GM21381 (cell line): Measurements from ENCODE around the gene ZNF497.
"Not testable (repeated sequence)": the region's sequence is repeated elsewhere in the genome, so short reads cannot be mapped to it uniquely, and the experiment has no call there.

ENCODE experiments used
- ATAC-seq: cut with Tn5 transposase; IDR thresholded peaks from one replicate; pipeline ENCODE4 v1.9.1; 2021; ENCODE audit warnings: mild to moderate bottlenecking, moderate library complexity; ENCODE audit not compliant: unreplicated experiment

ZNF497 gene

DNA sequence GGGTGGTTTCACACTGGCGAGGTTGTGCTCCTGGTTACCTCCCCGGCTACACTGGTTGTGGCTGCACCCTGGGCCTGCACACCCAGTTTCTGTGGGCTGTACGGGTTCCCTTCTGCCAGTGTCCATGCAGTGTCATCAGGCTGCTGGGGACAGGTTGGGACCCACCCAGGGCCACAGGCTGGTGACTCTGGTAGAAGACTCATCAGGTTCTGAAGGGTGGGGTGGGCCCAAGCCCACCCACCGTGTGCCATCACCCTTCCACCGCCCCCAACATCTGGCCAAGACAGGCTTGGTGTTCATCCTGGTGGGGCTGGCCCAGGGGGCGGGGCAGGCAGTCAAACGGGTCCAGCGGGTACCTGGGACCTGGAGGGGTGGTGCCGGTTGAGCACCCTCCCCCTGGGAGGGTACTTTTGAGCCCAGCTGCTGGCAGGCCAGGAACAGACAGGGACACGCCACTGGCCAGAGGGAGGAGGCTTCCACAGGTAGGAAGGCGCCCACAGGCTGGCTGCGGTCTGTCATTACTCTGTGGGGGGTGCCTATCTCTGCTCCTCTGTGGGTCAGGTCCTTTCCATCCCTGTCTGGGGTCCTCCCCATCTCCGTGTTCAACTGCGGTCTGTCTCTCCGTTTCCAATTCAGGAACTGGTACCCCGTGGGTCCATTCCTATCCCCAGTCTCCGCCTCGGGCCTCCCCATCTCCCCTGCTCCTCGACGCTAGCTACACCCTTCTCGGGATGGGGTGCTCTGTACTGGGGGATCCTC lies 32.8 kb upstream of the ZNF497 start, which contains the start of gene RNF225:
RNF225 (plus strand) TSS at position 437 of the 759 bp plus-strand sequence. CDS start 434 bp downstream, outside the sequence.
- no peak for ATAC-seq

DNA sequence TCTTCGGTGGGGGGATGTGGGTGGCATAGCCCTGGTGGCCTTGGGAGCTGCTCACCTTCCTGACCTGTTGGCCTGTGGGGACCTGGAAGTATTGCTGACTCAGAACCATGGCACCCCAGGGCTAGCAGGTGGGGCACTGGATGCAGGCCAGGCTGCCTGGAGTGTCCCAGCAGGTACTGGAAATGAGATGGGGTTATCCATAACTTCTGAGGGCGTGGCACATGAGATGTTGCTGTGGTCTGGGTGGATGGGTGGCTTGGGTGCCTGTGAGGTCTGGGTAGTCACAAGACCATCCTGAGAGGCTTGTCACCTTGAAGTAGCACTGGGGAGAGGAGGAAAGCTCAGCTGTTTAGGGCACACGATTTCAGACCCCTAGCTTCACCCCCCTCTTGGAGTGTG lies 32.3 kb upstream of the ZNF497 start:
- ATAC-seq: no peak

DNA sequence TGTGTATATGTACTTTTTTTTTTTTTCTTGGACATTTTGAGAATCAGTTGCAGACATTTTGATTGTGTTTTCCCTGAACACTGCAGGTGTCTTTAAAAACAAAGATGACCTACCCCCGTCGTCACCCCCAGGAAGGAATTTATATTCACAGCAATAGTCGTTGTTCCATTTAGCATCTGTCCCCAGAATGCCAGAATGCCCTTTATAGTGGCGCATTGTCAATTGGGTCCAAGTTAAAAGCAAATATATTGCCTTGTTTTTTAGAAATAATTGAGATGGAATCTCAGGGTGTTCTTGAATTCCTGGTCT lies 31.1 kb upstream of the ZNF497 start:
- ATAC-seq: no peak

DNA sequence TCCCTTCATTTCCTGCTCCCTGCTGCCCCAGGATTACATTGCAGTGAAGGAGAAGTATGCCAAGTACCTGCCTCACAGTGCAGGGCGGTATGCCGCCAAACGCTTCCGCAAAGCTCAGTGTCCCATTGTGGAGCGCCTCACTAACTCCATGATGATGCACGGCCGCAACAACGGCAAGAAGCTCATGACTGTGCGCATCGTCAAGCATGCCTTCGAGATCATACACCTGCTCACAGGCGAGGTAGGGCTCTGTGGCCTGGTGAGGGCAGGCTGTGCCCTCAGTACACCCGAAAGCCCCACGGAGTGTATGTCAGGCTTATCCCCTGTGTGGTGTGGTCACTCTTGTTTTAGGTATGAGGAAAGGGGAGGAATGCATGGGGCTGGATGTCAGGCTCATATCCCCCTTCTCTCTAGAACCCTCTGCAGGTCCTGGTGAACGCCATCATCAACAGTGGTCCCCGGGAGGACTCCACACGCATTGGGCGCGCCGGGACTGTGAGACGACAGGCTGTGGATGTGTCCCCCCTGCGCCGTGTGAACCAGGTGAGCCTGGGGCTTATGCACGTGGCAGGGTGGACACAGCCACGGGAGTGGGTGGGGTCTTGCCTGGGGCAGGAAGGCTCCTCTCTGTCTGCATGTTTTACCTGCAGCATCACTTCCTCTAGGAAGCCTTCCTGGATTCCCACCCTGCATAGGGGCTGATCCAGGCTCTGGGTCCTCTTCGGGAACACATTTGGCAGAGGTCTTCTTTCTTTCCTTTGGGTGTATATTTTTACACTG lies 30.6 kb upstream of the ZNF497 start:
- no peak for ATAC-seq

DNA sequence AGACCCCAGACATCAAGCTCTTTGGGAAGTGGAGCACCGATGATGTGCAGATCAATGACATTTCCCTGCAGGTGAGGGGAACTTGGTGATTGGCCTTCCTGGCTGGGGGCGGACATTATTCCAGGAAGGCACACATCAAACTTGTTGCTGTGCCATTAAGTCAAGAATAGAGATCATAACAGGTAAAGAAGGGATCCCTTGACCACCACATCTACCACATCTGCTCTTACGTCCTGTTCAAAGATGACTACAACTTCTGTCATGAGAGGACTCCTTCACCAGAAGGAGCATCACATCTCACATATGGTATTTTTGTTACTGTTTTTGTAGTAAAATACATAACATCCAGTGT lies 25.6 kb upstream of the ZNF497 start:
- ATAC-seq: no peak

DNA sequence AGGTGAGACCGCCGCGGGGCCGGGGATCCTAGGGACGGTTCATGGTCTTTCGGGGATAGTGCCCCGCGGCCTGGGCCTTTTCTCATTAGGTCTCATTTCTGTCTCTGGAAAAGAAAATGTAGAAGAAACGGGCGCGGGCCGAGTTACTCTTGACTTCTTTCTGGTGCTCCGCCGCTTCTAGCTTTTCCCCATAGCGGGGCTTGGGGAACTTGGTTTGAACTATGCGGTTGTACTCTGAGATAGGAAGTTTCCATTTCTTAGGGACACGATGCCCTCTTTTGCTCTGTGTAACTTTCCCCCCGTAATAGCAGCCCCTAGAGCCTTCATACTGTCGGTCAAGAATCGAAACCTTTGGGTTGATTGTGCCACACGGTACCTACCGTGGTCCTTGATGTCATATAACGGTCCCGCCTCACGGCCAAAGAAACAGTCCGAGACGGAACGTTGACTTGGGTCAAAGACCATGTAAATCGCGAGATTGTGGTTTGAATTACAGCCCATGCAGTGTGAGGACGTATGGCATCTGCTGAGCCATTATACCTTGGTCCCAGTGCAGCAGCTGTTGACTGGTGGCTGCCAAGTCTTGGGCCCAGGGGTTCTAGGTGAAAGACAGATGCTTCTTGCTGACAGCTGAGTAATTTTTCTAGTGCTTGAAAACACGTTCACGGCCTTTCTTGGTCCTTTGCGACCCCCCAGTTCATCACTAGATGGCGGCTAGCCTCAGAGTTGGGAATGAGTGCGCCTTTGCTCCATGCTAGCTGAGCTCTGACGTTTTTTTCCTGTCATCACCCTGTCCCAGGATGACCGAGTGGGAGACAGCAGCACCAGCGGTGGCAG lies 25.0 kb upstream of the ZNF497 start:
- ATAC-seq: no peak

DNA sequence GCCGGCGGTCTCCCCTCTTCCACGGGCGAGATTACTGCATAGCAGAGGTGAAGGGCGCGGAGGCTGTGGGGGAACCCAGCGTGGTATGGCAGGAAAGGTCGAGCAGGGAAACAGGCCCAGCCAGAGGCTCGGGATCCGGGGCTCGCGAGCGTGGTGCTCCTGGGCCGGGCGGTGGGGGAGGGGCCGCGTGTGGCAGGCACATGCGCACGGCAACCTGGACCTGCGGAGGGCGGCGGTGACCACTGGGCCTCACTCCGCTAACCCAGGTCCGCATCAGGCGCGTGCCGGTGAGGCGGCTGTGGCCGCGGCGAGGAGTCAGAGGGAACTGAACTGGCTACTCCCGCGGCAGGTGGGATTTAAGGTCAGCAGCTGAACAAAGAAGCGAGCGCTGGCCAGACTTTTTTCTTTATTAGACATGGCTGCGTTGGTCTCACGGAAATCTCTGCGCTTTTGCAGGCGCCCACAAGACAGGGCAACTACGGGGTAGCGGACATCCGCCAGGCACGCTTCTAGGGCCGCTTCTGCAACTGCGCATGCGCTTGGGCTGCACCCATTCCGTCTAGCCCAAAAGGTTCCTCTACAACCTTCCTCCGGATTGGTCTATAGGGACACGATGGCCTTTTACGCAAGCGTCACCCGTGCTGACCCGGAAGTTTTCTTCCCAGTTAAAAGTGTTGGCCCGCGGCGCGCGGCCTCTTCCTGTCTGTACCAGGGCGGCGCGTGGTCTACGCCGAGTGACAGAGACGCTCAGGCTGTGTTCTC lies 24.2 kb upstream of the ZNF497 start, which contains the start of gene RPS5:
RPS5 (plus strand) TSS at position 694 of the 762 bp plus-strand sequence. CDS start 869 bp downstream, outside the sequence.
- ATAC-seq: peak; percentile 80

DNA sequence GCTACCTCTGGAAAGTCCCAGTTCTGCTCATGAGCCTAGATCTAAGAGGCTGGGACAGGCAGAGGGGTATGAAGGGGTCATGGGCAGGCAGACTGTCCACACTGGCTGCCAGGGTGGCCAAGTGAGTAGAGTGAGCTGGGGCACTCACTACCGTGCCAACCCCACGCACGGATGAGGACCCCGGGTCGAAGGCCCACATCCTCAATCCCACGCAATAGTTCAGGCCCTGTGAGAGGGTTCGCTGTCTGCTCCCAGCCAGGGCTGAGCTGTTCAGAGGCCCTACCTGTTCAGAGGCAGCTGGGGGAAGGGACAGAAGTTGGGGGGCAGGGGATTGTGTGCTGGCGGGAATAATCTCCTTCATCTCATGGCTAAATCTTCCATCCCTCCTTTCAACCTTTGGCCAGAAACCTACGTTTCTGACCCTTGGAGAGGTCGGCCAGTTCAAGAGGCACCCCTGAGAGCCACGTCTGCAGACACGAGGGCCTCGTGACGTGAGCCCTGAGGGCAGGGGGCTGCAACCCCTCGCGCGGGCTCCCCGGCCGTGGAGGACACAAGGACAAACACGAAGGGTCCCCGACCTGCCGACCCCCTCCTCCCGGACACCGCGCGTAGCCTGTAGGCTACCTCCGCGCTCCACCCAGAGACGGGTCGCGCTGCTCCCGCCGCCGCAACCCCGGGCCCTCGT lies 23.5 kb upstream of the ZNF497 start:
- ATAC-seq: no peak

DNA sequence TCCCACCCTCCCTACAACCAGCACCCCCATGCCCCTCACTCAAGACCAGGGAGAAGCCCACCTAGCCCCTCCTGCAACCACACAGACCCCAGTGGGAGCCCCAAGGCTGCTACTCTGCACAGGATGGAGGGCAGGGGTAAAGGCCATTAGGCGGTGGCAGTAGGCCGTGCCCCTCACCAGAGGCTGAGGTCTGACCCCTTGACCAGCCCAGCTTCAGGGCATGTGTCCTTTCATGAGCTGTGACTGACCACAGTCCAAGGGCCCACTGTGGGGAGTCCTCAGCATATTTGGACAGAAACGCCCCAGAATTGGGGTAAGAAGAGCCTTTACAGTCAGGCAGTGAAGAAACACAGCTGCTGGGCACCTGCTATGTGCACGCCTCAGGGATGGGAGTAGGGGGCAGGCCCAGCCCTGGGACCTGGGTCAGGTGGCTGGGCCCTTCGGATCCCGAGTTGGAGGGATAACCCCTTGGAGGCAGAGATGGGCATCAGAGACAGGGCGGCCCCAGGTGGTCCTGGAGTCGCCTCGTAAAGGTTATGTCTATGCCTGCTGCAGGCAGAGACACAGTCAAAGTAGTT lies 22.9 kb upstream of the ZNF497 start:
- ATAC-seq: no peak

DNA sequence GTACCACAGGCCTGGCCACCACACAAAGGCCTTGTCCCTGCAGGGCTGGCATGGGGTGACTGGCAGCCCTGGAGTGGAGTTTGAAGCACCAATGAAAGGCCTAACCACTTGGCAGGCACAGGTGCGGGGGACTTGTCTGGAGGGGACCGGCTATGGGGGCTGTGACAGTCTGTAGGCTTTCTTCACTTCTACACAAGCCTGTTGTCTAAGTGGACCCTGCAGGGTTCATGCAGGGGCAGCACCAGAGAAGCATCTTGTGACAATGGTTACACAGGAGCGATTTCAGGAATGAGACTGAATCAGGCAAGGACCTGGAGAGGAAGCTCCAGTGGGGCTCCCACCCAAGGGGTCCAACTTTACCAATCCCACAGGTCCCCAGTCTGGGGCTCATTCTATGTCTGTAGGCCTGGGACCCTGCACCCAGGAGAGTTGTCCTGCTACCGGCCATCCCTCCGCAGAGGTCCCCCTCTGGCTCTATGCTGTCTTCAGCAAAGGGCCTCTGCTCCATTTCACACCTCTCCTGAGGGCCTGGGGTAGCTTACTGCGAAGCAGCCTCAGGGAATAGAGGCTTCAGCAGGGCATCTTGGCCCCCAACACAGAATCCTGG lies 20.5 kb upstream of the ZNF497 start:
- no peak for ATAC-seq

DNA sequence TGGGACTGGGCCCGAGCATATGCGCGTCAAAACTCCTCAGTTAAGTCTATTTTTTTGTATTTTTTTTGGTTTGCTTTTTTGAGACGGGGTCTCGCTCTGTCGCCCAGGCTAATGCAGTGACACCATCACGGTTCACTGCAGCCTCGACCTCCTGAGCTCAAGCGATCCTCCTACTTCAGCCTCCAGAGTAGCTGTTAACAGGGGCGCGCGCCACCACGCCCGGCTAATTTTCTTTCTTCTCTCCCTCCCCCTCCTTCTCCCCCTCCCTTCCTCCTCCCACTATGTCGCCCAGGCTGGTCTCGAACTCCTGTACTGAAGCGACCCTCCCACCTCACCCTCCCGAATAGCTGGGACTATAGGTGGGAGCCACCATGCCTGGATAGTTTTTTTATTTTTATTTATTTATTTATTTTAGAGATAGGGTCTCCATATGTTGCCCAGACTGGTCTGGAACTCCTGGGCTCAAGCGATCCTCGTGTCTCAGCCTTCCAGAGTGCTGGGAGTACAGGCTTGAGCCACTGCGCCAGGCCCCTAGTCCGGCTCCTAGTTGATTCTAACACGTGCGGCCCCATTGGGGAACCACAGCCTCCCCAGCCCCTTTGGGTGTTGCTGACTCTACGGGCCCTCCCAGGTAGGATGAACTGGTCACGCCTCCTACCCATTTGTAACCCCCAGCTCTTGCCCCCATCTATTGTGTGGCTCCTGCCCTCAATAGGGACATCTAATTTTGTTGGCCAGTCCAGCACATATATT lies 19.1 kb upstream of the ZNF497 start:
- ATAC-seq: no peak

DNA sequence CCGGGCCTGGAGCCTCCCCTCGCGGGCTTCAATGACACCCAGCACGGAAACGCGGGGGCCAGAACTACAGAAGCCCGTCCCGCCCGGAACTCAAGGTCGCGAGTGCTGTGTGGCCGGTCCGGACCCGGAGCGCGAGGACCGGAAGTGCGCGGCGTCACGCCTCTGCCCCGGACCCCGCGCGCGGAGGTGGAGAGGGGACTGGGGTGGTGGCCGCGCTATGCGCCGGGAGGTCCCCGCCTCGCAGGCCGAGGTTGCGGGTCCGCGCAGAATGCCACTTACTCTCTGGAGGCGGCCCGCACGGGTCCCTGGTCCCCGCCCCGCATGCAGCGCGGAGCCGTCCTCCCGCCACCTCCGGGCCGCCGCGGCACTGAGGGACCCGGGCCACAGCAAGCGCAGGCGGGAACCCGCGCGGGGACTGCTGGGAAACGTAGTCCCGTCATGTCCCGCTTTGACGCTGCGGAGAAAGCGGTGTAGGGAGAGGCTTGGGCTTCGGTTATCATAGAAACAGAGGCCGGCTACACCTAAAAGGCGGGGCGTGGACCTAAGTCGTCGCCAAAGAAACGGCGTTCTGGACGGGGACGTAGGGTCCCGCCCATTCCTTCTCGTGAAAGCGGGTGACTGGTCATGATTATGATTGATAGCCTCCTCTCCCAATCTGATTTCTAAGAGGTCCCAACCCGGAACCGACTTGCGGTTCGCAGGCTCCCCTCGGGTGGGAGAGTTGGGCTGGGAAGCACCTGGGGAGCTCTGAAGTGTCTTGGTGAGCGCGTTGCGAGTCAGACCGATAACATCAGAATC lies 18.3 kb upstream of the ZNF497 start, which contains the start of gene ZNF837:
ZNF837 (minus strand) TSS at position 369 of the 798 bp plus-strand sequence. CDS start 11,698 bp downstream, outside the sequence.
- ATAC-seq: peak; percentile 82

DNA sequence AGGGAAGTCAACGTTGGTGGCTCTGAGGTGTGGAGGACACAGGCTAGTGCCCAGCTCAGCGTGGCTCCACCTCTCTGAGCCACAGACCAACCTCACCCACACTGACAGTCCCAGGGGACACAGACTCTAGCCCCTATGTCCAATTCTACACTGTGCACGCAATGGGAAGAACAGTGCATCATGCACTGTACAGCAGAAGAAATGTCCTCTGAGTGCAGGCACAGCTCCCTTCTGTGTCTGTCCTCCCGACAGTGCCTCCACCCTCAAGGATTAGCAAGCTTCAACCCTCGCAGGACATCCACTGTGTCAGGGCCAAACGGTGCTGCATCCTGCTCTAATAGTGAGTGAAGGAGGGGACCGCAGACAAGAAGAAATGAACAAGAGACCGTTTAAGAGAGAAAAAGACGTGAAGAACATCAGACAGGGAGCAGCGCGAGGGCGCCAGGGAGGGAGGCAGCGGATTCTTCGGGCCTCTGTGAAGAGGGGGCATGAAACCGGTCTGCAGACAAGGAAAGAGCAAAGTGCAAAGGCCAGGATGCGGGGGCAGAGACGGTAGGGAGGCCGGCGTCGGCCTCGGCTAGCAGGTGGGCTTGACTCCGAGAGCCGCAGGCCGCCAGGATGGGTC lies 17.6 kb upstream of the ZNF497 start:
- no peak for ATAC-seq

DNA sequence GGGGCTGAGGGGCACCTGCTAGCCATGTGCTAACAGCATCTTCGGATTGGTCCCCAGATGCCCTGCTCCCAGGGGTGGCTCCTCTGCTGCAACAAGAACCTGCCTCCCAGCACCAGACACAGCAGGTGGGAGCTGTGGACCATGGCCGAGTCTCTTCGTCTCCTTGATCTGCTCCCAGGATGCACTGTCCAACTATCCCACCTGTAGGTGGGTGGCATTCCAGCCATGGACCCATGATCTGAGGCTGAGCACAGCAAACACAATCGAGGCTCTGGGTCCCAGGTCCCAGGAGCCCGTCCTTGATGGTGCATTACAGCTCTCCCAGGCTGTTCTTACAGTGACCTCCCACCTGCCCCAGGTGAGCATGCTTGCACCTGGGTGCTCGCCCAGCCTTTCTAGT lies 16.7 kb upstream of the ZNF497 start:
- ATAC-seq: no peak

DNA sequence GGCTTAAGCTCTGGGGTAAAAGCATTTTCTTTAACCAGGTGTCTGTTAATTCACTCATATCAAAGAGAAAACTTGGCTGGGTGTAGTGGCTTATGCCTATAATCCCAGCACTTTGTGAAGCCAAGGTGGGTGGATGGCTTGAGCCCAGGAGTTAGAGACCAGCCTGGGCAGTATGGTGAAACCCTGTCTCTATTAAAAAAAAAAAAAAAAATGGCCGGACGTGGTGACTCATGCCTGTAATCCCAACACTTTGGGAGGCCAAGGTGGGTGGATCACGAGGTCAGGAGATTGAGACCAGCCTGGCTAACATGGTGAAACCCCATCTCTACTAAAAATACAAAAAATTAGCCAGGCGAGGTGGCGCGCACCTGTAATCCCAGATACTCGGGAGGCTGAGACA lies 14.2 kb upstream of the ZNF497 start:
- not testable (repeated sequence) for ATAC-seq

DNA sequence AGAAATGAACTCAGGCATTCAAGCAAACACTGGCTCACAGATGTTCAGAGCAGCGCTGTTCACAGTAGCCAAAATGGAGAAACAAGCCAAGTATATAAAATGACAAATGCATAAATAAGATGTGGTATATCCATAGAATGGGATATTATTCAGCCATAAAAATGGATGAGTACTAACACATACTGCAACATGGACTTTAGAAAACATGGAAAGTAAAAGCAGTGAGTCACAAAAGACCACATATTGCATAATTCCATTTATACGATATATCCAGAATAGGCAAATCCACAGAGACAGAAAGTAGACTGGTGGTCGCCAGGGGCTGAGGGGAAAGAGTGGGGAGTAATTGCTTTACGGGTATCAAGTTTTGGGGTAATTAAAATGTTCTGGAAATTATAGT lies 11.6 kb upstream of the ZNF497 start:
- no peak for ATAC-seq
